Measurements from ENCODE around the gene SORCS2.

Gene SORCS2

DNA sequence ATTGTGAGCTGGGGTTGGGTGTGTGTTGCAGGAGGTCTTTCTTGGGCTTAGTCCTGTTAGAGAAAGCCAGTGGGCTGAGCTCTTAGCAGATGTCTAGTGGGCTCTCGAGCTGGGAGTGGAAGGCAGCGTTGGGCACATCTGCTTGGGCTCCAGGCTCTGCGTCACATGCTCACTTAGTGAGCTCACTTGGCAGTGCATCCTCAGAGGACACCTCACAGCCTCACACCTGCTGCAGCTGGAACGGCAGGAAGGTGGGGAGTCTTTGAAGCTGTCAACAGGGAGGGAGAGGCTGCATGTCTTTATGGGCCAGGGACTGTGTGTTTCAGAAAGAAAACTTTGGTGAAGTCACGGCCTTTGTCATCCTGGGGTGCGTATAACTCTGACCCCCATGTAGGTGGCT lies 160.1 kb downstream of the SORCS2 start:
- DNase-seq (ENCODE audit: low read depth, low spot score): no peak
- TF ChIP-seq, protein P1, sequence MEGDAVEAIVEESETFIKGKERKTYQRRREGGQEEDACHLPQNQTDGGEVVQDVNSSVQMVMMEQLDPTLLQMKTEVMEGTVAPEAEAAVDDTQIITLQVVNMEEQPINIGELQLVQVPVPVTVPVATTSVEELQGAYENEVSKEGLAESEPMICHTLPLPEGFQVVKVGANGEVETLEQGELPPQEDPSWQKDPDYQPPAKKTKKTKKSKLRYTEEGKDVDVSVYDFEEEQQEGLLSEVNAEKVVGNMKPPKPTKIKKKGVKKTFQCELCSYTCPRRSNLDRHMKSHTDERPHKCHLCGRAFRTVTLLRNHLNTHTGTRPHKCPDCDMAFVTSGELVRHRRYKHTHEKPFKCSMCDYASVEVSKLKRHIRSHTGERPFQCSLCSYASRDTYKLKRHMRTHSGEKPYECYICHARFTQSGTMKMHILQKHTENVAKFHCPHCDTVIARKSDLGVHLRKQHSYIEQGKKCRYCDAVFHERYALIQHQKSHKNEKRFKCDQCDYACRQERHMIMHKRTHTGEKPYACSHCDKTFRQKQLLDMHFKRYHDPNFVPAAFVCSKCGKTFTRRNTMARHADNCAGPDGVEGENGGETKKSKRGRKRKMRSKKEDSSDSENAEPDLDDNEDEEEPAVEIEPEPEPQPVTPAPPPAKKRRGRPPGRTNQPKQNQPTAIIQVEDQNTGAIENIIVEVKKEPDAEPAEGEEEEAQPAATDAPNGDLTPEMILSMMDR (IDR thresholded peaks at IDR 0.05; ENCODE audit: insufficient read depth, low read length, missing control alignments): no peak
- CTCF ChIA-PET: interaction anchor here (1.8 kb wide), 1 partner anchor 16 kb away, joined by 5 read pairs; no protein-coding TSS in a partner anchor
- H3K4me3 ChIP-seq (ENCODE audit: low read depth, low read length): no peak overlapping the region
- POLR2A ChIA-PET: no interaction called here

DNA sequence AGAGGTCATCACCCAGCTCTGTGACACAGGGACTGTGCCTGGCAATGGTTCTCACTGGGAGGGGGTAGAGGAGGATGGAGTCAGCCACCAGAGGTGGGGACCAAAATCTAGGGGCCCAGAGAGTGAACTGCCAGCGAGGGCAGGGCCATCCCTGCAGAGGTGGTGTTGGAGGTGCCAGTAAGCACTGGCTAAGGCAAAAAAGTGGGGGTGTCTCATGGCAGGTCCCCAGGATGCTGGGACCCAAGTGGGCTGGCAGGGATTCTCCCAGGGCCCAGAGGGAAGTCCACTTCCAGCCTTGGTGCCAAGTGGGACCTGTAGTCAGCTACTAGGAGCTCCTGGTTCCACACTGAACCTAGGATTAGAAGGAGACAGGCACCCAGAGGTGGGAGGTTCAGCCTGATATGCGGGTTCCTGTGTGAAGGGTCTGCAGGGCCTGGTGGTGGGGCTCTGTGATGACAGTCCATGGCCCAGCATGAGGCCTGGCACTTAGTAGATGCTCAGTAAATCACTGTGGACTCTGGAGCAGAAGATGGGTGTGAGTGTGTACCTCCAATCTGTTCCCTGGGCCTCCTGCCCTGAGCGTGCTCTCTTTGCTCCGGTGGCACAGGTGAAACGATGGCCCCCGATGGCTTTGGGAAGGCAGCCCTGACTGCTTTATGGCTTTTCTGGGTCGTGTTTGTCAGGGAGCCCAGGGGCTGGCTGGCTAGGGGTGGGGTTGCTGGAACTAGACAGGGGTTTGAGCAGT lies 160.9 kb downstream of the SORCS2 start:
- ChIA-PET CTCF (interaction anchor here (1.8 kb wide), 1 partner anchor 16 kb away, joined by 5 read pairs; no protein-coding TSS in a partner anchor), POLR2A (no interaction called here)
- no peak for DNase-seq (ENCODE audit: low read depth, low spot score)
- TF ChIP-seq, protein P1 (IDR thresholded peaks at IDR 0.05; ENCODE audit: insufficient read depth, low read length, missing control alignments): no peak
- no peak overlapping the region for H3K4me3 ChIP-seq (ENCODE audit: low read depth, low read length)

DNA sequence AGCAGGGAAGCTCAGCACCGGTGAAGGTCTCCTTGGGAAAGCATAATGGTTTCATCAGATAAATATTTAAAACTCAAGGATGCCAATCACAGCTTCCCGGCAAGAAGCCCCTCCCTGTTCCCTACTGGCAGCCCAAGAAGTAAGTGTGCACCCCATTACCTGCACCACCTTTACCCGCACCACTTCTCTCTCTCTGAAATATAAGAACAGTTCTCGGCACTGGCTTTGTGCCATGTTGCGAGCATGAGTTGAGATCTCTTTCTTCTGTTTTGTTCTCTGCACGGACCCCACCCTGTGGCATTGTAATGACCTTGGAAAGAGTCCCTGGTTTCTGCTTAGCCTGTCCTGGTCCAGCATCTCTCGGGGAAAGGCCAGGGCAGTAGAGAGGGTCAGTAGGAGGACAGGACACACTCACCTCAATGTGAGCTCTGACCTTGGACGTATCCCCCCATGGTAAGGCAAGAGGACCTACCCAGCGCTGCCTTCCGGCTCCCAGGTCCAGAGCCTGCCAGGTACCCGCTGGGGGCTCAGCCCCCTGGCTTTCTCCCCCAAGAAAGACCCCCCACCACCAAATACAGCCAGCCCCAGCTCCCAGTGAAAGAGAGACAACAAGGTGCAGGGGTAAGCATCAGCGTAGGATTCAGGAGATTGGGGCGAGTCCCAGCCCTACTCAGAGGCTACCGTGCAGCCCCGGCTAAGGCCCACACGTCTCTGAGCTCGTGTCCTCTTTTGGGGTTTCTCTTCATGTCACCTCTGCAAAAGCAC lies 161.7 kb downstream of the SORCS2 start:
- TF ChIP-seq, protein P1 (IDR thresholded peaks at IDR 0.05; ENCODE audit: insufficient read depth, low read length, missing control alignments): no peak
- DNase-seq (ENCODE audit: low read depth, low spot score): no peak
- ChIA-PET CTCF (interaction anchor here (0.7 to 0.9 kb wide), 2 partner anchors 18 to 19 kb away, joined by 3 to 4 read pairs; no protein-coding TSS in a partner anchor), POLR2A (no interaction called here)
- no peak overlapping the region for H3K4me3 ChIP-seq (ENCODE audit: low read depth, low read length)

DNA sequence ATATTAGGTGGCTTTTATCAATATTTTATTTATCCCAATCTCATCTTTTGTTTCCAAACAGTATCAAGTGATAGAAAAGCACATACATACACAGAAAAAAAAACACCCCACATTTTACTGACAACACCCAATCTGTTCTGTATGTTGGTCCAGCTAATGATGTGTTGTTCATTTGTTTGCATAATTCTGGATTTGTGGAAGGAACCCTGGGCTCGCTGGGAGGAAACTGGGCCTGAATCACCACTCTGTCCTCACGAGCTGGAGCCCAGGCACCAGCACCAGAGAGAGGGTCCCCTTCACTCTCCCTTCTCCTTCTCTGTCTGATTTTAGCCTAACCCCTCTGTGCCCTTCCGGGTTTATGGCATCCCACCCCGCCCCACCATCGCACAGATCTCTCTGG lies 162.6 kb downstream of the SORCS2 start:
- TF ChIP-seq, protein P1 (IDR thresholded peaks at IDR 0.05; ENCODE audit: insufficient read depth, low read length, missing control alignments): no peak
- H3K4me3 ChIP-seq (ENCODE audit: low read depth, low read length): no peak overlapping the region
- CTCF ChIA-PET: interaction anchor here (0.7 to 0.9 kb wide), 2 partner anchors 18 to 19 kb away, joined by 3 to 4 read pairs; no protein-coding TSS in a partner anchor
- POLR2A ChIA-PET: no interaction called here
- no peak for DNase-seq (ENCODE audit: low read depth, low spot score)

DNA sequence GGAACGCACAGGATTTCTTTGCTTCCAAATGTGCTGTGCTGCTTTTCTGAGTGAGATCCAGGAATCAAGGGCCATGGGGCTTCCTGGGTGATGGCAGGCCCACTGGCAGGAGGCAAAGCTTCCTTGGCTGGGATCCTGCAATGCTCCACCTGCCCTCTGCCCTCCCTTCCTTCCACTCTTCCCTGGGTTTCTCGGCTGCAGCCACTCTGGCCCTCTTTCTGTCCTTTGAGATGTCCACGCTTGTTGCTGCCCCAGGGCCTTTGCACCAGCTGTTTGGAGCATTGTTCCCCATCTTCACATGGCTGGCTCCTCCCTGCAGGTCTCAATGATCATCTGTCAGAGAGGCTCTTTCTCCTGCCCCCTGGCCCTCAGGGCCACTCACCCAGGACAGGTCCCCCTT lies 163.5 kb downstream of the SORCS2 start:
- DNase-seq (ENCODE audit: low read depth, low spot score): no peak
- ChIA-PET CTCF (interaction anchor here (0.7 kb wide), 1 partner anchor 364 kb away, joined by 3 read pairs; no protein-coding TSS in a partner anchor), POLR2A (no interaction called here)
- TF ChIP-seq, protein P1 (IDR thresholded peaks at IDR 0.05; ENCODE audit: insufficient read depth, low read length, missing control alignments): no peak
- no peak overlapping the region for H3K4me3 ChIP-seq (ENCODE audit: low read depth, low read length)
